Spleen (tissue), 11 donors: Measurements from ENCODE around the gene TTC34. TPM values are rescaled to one million over a fixed set of nuclear protein-coding genes. Genes with fewer than 3 reads are reported as not detected.

Experiments used
- DNase-seq: peaks from one replicate; pipeline ENCODE4 v3.0.0-alpha.2; 2020
- H3K27ac ChIP-seq, 8 donors: fragments of 200-600 bp; sonication (generic) in 7 of 8; 1 replicate in 4 of 8; 2 replicates in 4 of 8; pipeline versions ENCODE4 v1.5.0 to v1.8.0; 2016 to 2021; ENCODE audit warnings: inconsistent platforms in 4 of 8, mild to moderate bottlenecking in 4 of 8, moderate library complexity in 1 of 8
- H3K27me3 ChIP-seq, 7 donors: fragments of 200-600 bp; sonication (generic) in 6 of 7; replicated peaks in 1 of 7; 1 replicate in 4 of 7; 2 replicates in 3 of 7; pipeline versions ENCODE4 v1.5.0 to v1.8.0; 2016 to 2021; ENCODE audit warnings: inconsistent platforms in 3 of 7, mild to moderate bottlenecking in 1 of 7
- H3K36me3 ChIP-seq, 6 donors: fragments of 200-600 bp; sonication (generic) in 5 of 6; 1 replicate in 4 of 6; 2 replicates in 2 of 6; pipeline versions ENCODE4 v1.5.0 to v1.8.0; 2016 to 2021; ENCODE audit warnings: inconsistent platforms in 2 of 6
- H3K4me1 ChIP-seq, 6 donors: fragments of 200-600 bp; sonication (generic) in 5 of 6; 1 replicate in 3 of 6; 2 replicates in 3 of 6; pipeline versions ENCODE4 v1.5.0 to v1.8.0; 2016 to 2021; ENCODE audit warnings: inconsistent platforms in 3 of 6
- H3K4me3 ChIP-seq, 8 donors: fragments of 200-600 bp; sonication (generic) in 7 of 8; 1 replicate in 4 of 8; 2 replicates in 4 of 8; pipeline versions ENCODE4 v1.5.0 to v1.8.0; 2016 to 2021; ENCODE audit warnings: inconsistent platforms in 4 of 8, mild to moderate bottlenecking in 4 of 8, moderate library complexity in 2 of 8
- H3K9me3 ChIP-seq, 8 donors: fragments of 200-600 bp; sonication (generic) in 7 of 8; 1 replicate in 4 of 8; 2 replicates in 4 of 8; pipeline versions ENCODE4 v1.5.0 to v1.8.0; 2016 to 2021; ENCODE audit warnings: inconsistent platforms in 4 of 8
- CTCF ChIP-seq, 11 experiments: fragments of 200-600 bp in 7 of 11; fragments of 450-650 bp in 4 of 11; sonication (generic) in 4 of 11; IDR thresholded peaks in 8 of 11; conservative IDR thresholded peaks in 3 of 11; 1 replicate in 7 of 11; 2 replicates in 4 of 11; pipeline versions ENCODE4 v1.4.0 to v1.8.0; 2016 to 2021; ENCODE audit warnings: antibody characterized with exemption in 11 of 11, inconsistent platforms in 4 of 11, mild to moderate bottlenecking in 1 of 11
- POLR2A ChIP-seq, 3 donors: fragments of 450-650 bp; IDR thresholded peaks; one replicate each; pipeline ENCODE4 v1.5.1; 2017; ENCODE audit warnings: antibody characterized with exemption in 3 of 3, mild to moderate bottlenecking in 1 of 3
- POLR2AphosphoS5 ChIP-seq, 3 donors: sonication (generic); formaldehyde crosslinking; IDR thresholded peaks; one replicate each; pipeline ENCODE4 v1.5.1; 2017; ENCODE audit warnings: antibody characterized with exemption in 3 of 3
- WGBS, 5 donors: extraction: QIAGEN DNeasy Blood & Tissue Kit in 3 of 5; methylation state at CpG; one replicate each; pipeline versions ENCODE4 v1.1.5 to v1.1.7; 2013 to 2018; 5-methylcytosine and 5-hydroxymethylcytosine counted together
- intact Hi-C: fragments of 100-400 bp; cut with DNase I; formaldehyde crosslinking; loops from one replicate; pipeline ENCODE4 v1.15.0; 2023; ENCODE audit warnings: low total_unique reads
- polyA plus RNA-seq, 3 donors: library from polyadenylated mRNA; stranded (reverse); fragments of 200-250 nt; gene quantifications; one replicate each; pipeline ENCODE4 v1.2.1, GENCODE V29; 2013
- total RNA-seq, 7 donors: library from RNA; depleted of rRNA in 3 of 7; stranded (reverse); fragments of >200 nt in 3 of 7; fragmentation: NEBNext Ultra II Directional in 4 of 7; extraction: Animal tissue kit (Norgen Biotek cat#: 25700) in 4 of 7; gene quantifications; one replicate each; pipeline versions ENCODE4 v1.1.0 to v1.2.1, GENCODE V29; 2016 to 2021
- donor health status: healthy with polysubstance abuse.
- donor health status: DM: no; HTN: no; CAD: no; lungs with moderate emphysema.
- donor health status: DM: no; HTN: no; CAD: no.
- donor health status: Bipolar disorder and iron deficiency.
- donor health status: healthy.
- donor health status: DM: no; HTN: no; CAD: no.
- donor health status: DM: yes; HTN: yes; CAD: no.

Gene TTC34
- total and polyA plus RNA-seq, 10 donors = 0.09 to 2.8 (median 1.4) TPM

GRCh38 chr1:2614145-2614544 is 187.3 kb downstream of the TTC34 start:
- H3K4me3 ChIP-seq = no peak overlapping the region
- H3K9me3 ChIP-seq = peaks cover 0 to 41% (median 37%) of the 10 kb centered on the region in 8 donors
- intact Hi-C loops = no loop called here
- peaks cover 0 to 6% (median 0%) of the 10 kb centered on the region in 6 donors for H3K4me1 ChIP-seq
- 88 to 96% (median 91%) methylated on average over 2 of the region's 2 CpGs for WGBS, 5 donors
- TF ChIP-seq CTCF (IDR thresholded peaks at IDR 0.05 in 8 of 11, conservative IDR thresholded peaks at IDR 0.05 in 3 of 11) = no peak
- peaks cover 0 to 37% (median 8%) of the 10 kb centered on the region in 7 donors for H3K27me3 ChIP-seq
- no peak for DNase-seq
- H3K27ac ChIP-seq = no peak overlapping the region
- H3K36me3 ChIP-seq = no peaks in the 10 kb centered on the region

- no peak for DNase-seq
- WGBS, 5 donors = 76 to 90% (median 85%) methylated on average over 11 of the region's 11 CpGs
Measured at GRCh38 chr1:2612591-2613365, 188.7 kb downstream of the TTC34 start.

GRCh38 chr1:2611621-2612437 is 189.7 kb downstream of the TTC34 start:
- no peak for TF ChIP-seq CTCF (IDR thresholded peaks at IDR 0.05 in 8 of 11, conservative IDR thresholded peaks at IDR 0.05 in 3 of 11)
- no peak for TF ChIP-seq POLR2AphosphoS5 (IDR thresholded peaks at IDR 0.05)
- DNase-seq = peak; percentile 64
- Histone ChIP-seq H3K36me3 (no peaks in the 10 kb centered on the region), H3K4me3 (no peak overlapping the region), H3K27ac (no peak overlapping the region), H3K27me3 (peaks cover 0 to 37% (median 8%) of the 10 kb centered on the region in 7 donors), H3K9me3 (peaks cover 0 to 40% (median 36%) of the 10 kb centered on the region in 8 donors), H3K4me1 (peaks cover 0 to 6% (median 0%) of the 10 kb centered on the region in 6 donors)
- 81 to 88% (median 84%) methylated on average over 16 to 19 of the region's 19 CpGs for WGBS, 5 donors
- intact Hi-C loops = no loop called here

More at GRCh38 chr1:2612591-2613365, 188.7 kb downstream of the TTC34 start:
- H3K27ac ChIP-seq = no peak overlapping the region
- H3K4me3 ChIP-seq = no peak overlapping the region
- intact Hi-C loops = no loop called here
- no peak for TF ChIP-seq CTCF (IDR thresholded peaks at IDR 0.05 in 8 of 11, conservative IDR thresholded peaks at IDR 0.05 in 3 of 11)
- H3K36me3 ChIP-seq = no peaks in the 10 kb centered on the region
- peaks cover 0 to 6% (median 0%) of the 10 kb centered on the region in 6 donors for H3K4me1 ChIP-seq
- peaks cover 0 to 41% (median 37%) of the 10 kb centered on the region in 8 donors for H3K9me3 ChIP-seq
- H3K27me3 ChIP-seq = peaks cover 0 to 37% (median 8%) of the 10 kb centered on the region in 7 donors

DNA sequence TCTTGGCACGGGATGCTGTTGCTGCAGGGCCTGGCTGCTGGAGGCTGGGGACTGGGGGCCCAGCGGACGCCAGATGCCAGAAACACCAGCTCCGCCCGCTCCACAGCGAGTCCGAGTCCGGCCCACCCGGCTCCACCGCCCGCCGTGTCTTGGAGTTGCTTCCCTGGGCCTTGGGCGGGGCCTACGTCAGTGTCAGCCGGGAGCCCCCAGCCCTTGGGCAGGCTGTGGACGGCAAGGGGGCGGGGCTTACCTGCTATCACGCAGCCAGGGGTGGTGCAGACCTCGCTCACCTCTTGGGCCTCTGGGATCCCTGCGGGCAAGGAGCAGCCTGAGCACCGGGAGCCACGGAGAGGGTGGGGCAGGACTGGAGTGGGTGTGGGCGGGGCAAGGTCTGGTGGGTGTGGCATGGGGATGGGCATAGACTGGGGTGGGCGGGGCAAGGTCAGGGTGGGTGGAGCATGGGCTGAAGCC is 190.4 kb downstream of the TTC34 start:
- Histone ChIP-seq H3K36me3 (no peaks in the 10 kb centered on the region), H3K27me3 (peaks cover 0 to 38% (median 8%) of the 10 kb centered on the region in 7 donors), H3K4me1 (peaks cover 0 to 6% (median 0%) of the 10 kb centered on the region in 6 donors), H3K9me3 (peaks cover 0 to 32% (median 29%) of the 10 kb centered on the region in 8 donors), H3K4me3 (peak overlapping the region in 2 of 8 donors; percentile 3 to 38), H3K27ac (no peak overlapping the region)
- peak; percentile 69 for DNase-seq
- no peak for TF ChIP-seq POLR2A (IDR thresholded peaks at IDR 0.05)
- no peak for TF ChIP-seq CTCF (IDR thresholded peaks at IDR 0.05 in 8 of 11, conservative IDR thresholded peaks at IDR 0.05 in 3 of 11)
- TF ChIP-seq POLR2AphosphoS5 (IDR thresholded peaks at IDR 0.05) = no peak
- 15 to 26% (median 20%) methylated on average over 15 to 24 of the region's 24 CpGs for WGBS, 5 donors
- intact Hi-C loops = no loop called here
